ENCODE measurements around the gene SLC25A13.

SLC25A13 gene

DNA sequence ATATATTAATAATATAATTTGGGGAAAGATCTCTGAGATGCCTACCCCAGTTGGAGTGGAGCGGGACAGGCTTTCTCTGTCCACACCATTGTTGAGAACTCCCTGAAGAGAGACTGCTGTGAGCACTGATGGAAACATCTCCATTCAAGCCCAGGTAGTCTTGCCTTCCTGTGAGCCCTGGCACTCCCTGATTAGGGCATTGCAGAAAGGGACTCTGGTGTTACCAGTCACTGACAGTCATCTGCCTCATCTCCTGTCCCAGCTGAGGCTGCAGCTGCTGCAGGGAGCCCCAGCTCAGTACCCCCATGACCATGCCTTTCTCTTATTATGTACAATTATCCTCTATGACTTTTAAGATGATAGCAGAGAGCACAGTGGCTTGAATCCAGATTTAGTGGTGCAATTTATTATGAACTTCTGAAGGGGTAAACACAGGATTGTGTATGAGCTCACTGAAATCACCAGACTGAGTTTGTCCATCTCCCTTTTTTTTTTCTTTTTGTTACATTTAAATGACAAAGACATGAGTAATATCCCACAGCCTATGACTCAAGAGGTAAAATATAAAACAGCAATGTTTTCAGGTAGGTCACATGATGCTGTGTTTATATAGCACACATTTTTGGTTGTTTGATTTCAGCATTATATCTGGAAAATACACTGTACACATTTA, 236.9 kb downstream of the SLC25A13 start:
- no peak for DNase-seq

GRCh38 chr7:96080027-96080426, 241.9 kb downstream of the SLC25A13 start:
- DNase-seq: no peak

GRCh38 chr7:96076350-96076707, 245.6 kb downstream of the SLC25A13 start:
- DNase-seq: no peak

DNA sequence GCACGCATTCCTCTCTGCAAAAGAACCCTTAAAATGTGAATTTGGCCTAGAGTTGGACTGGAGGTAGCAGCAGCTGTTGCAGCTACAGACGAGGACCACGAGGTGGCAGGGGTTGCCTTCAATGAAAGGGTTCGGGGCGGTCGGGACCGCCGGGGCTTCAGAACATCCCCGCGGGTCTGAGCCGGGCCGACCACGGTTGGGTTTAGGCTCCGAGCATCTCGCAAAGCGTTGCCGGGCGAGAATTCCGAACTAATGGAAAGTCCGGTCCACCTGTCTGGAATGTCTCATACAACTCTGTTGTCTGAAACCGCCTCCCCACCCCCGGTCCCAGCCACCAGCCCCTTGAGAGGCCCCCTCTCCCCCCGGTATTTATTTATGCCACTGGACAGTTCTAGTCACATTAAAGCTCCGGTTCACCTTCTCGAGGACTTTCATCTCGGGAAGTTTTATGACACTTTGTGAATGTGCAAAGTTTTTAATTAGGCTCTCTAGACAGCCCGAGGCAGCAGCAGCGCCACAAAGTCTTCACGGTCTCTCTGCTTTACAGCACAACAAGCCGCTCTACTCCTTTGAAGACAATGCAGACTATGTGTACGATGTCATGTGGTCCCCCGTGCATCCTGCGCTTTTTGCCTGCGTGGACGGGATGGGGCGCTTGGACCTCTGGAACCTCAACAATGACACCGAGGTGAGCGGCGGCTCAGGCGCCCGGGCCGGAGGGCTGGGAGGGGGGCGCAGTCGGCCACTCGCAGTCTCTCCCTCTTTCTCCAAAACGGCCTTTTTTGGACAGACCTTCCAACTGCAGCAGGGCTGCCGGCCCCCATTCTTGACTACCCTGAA, 246.2 kb downstream of the SLC25A13 start:
- DNase-seq: peak; percentile 48

DNA sequence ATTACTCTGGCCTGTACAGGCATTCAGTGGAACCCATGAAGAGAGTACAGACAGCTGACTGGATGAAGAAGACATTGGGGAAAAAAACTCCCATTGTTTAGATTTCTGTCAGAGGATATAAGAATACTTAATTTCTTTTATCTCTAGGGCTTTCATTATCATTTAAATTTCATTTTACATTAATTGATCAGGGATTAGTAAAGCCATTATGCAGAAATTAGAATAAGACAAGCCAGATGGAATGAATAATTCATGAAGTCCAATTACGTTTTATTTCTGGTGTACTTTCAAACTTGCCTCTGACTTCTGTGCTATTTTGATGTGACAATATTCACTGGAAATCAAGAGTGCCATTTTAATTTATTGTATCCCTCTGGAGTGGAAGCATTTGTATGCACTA, 247.0 kb downstream of the SLC25A13 start:
- DNase-seq: no peak

All from activated naive CD4-positive, alpha-beta T cell treated with Interleukin-2 at 50 U/mL for 16 hours (primary cell).